Activated CD8-positive, alpha-beta memory T cell treated with anti-CD3 and anti-CD28 coated beads, Interleukin-2, amount 50 U/mL, for 48 hours (primary cell): ENCODE results near the gene TNFSF8.
A peak's percentile ranks its signal among the peaks of the same experiment; 100 is the strongest.

Experiments
- DNase-seq: peaks from one replicate; pipeline ENCODE4 v3.0.0-alpha.2; 2020

TNFSF8 gene

GRCh38 chr9:114930056-114930812 lies at the start of gene TNFSF8:
Gene TNFSF8, minus strand, starts transcription at chr9:114930591. Its CDS starts 288 bp downstream, at chr9:114930303.
- DNase-seq = peak; percentile 74

GRCh38 chr9:114973216-114973615 lies 42.8 kb upstream of the TNFSF8 start:
- no peak for DNase-seq

GRCh38 chr9:114972510-114973136 lies 42.2 kb upstream of the TNFSF8 start:
- DNase-seq = no peak

- no peak for DNase-seq
Measured at GRCh38 chr9:114969269-114969668, 38.9 kb upstream of the TNFSF8 start.

GRCh38 chr9:114968671-114969070 lies 38.3 kb upstream of the TNFSF8 start:
- DNase-seq = no peak

- no peak for DNase-seq
Measured at GRCh38 chr9:114965564-114965963, 35.2 kb upstream of the TNFSF8 start.

- no peak for DNase-seq
Measured at GRCh38 chr9:114962809-114963208, 32.4 kb upstream of the TNFSF8 start.

GRCh38 chr9:114960276-114960675 lies 29.9 kb upstream of the TNFSF8 start:
- DNase-seq = no peak

- no peak for DNase-seq
Measured at GRCh38 chr9:114958844-114959235, 28.4 kb upstream of the TNFSF8 start.

- DNase-seq = peak; percentile 66
Measured at GRCh38 chr9:114958021-114958843, 27.8 kb upstream of the TNFSF8 start.

GRCh38 chr9:114957558-114957957 lies 27.2 kb upstream of the TNFSF8 start:
- DNase-seq = no peak

GRCh38 chr9:114954956-114955582 lies 24.7 kb upstream of the TNFSF8 start:
- DNase-seq = no peak

- DNase-seq = no peak
Measured at GRCh38 chr9:114953959-114954358, 23.6 kb upstream of the TNFSF8 start.

GRCh38 chr9:114953046-114953445 lies 22.7 kb upstream of the TNFSF8 start:
- DNase-seq = no peak

- no peak for DNase-seq
Measured at GRCh38 chr9:114950761-114951160, 20.4 kb upstream of the TNFSF8 start.

- no peak for DNase-seq
Measured at GRCh38 chr9:114947058-114947457, 16.7 kb upstream of the TNFSF8 start.

GRCh38 chr9:114945616-114946412 lies 15.4 kb upstream of the TNFSF8 start:
- no peak for DNase-seq

GRCh38 chr9:114941376-114941775 lies 11.0 kb upstream of the TNFSF8 start:
- DNase-seq = no peak

- DNase-seq = no peak
Measured at GRCh38 chr9:114938687-114939575, 8.5 kb upstream of the TNFSF8 start.

- DNase-seq = no peak
Measured at GRCh38 chr9:114937516-114937915, 7.1 kb upstream of the TNFSF8 start.

- DNase-seq = no peak
Measured at GRCh38 chr9:114936581-114936980, 6.2 kb upstream of the TNFSF8 start.
